Aorta (tissue), 5 donors: ENCODE measurements around the gene LSP1. TPM values are rescaled to one million over a fixed set of nuclear protein-coding genes. Genes with fewer than 3 reads are reported as not detected.

ENCODE experiments used
- ATAC-seq: fragments of 200-7000 bp; cut with Tn5 transposase; one replicate; pipeline ENCODE4 v1.9.1; 2022; ENCODE audit warnings: moderate library complexity; ENCODE audit not compliant: low FRiP score
- DNase-seq, 2 donors: peaks; one replicate each; pipeline ENCODE4 v3.0.0-alpha.2; 2020
- H3K27ac ChIP-seq, 2 donors: one replicate each; pipeline ENCODE4 v1.5.1; 2013; ENCODE audit warnings: low read length in 2 of 2, mild to moderate bottlenecking in 2 of 2, moderate library complexity in 2 of 2, control low read depth in 1 of 2, inconsistent platforms in 1 of 2, low read depth in 1 of 2
- H3K27me3 ChIP-seq, 2 donors: one replicate each; pipeline ENCODE4 v1.6.1; 2013; ENCODE audit warnings: control low read depth in 1 of 2, low read length in 1 of 2, mild to moderate bottlenecking in 1 of 2, moderate library complexity in 1 of 2; ENCODE audit not compliant: insufficient read depth in 2 of 2, control insufficient read depth in 1 of 2
- H3K36me3 ChIP-seq, 2 donors: one replicate each; pipeline ENCODE4 v1.6.1; 2013; ENCODE audit warnings: control low read depth in 1 of 2, low read length in 1 of 2, mild to moderate bottlenecking in 1 of 2; ENCODE audit not compliant: insufficient read depth in 2 of 2, control insufficient read depth in 1 of 2
- H3K4me1 ChIP-seq, 2 donors: one replicate each; pipeline ENCODE4 v1.6.1; 2013; ENCODE audit warnings: low read length in 2 of 2, control low read depth in 1 of 2, mild to moderate bottlenecking in 1 of 2, moderate library complexity in 1 of 2; ENCODE audit not compliant: insufficient read depth in 2 of 2, control insufficient read depth in 1 of 2
- H3K4me3 ChIP-seq, 2 donors: one replicate each; pipeline ENCODE4 v1.5.1; 2013; ENCODE audit warnings: low read length in 2 of 2, control low read depth in 1 of 2, mild to moderate bottlenecking in 1 of 2
- H3K9me3 ChIP-seq: one replicate; pipeline ENCODE4 v1.6.1; 2013; ENCODE audit warnings: mild to moderate bottlenecking, low read length; ENCODE audit not compliant: control insufficient read depth
- WGBS, 2 donors: extraction: QIAGEN DNeasy Blood & Tissue Kit; methylation state at CpG; one replicate each; pipeline ENCODE4 v1.1.7; 2013; 5-methylcytosine and 5-hydroxymethylcytosine counted together
- intact Hi-C, 2 donors: fragments of 100-400 bp; cut with DNase I; formaldehyde crosslinking; loops; one replicate each; pipeline versions ENCODE4 v1.14.2 to v1.15.0; 2022
- polyA plus RNA-seq, 2 donors: library from polyadenylated mRNA; stranded (reverse); fragments of 200-250 nt; gene quantifications; one replicate each; pipeline ENCODE4 v1.2.3, GENCODE V29; 2013
- total RNA-seq, 2 donors: library from RNA; stranded (reverse); fragmentation: NEBNext Ultra II Directional; extraction: Animal tissue kit (Norgen Biotek cat#: 25700); gene quantifications; one replicate each; pipeline ENCODE4 v1.2.1, GENCODE V29; 2021
- donor health status: healthy with polysubstance abuse.
- donor health status: Bipolar disorder and iron deficiency.
- donor health status: DM: no; HTN: no; CAD: no.
- donor health status: DM: no; HTN: no; CAD: no.
- donor health status: DM: yes; HTN: yes; CAD: no.

Gene LSP1
- total and polyA plus RNA-seq, 4 donors: 12.0 to 128 (median 42.8) TPM

GRCh38 chr11:1856306-1857005 lies 3.6 kb downstream of the LSP1 start:
- H3K27ac ChIP-seq: no peak overlapping the region
- H3K36me3 ChIP-seq: no peaks in the 10 kb centered on the region
- no peaks in the 10 kb centered on the region for H3K27me3 ChIP-seq
- intact Hi-C loops: no loop called here
- no peaks in the 10 kb centered on the region for H3K9me3 ChIP-seq
- DNase-seq (no peak), ATAC-seq (no peak)
- WGBS, 2 donors: 95% methylated on average over 13 of the region's 13 CpGs
- no peaks in the 10 kb centered on the region for H3K4me1 ChIP-seq
- no peak overlapping the region for H3K4me3 ChIP-seq

- Histone ChIP-seq H3K9me3 (no peaks in the 10 kb centered on the region), H3K4me3 (no peak overlapping the region), H3K4me1 (no peaks in the 10 kb centered on the region), H3K27ac (no peak overlapping the region), H3K36me3 (no peaks in the 10 kb centered on the region), H3K27me3 (no peaks in the 10 kb centered on the region)
- no peak for ATAC-seq
- no peak for DNase-seq
- WGBS, 2 donors: 91 to 95% methylated on average over 11 of the region's 11 CpGs
- intact Hi-C loops: no loop called here
Measured at GRCh38 chr11:1857064-1857463, 4.2 kb downstream of the LSP1 start.

GRCh38 chr11:1858154-1858553 lies 5.3 kb downstream of the LSP1 start:
- Histone ChIP-seq H3K27ac (no peak overlapping the region), H3K9me3 (no peaks in the 10 kb centered on the region), H3K4me1 (no peaks in the 10 kb centered on the region), H3K27me3 (no peaks in the 10 kb centered on the region), H3K36me3 (no peaks in the 10 kb centered on the region), H3K4me3 (no peak overlapping the region)
- intact Hi-C loops: no loop called here
- 90 to 94% methylated on average over 9 of the region's 9 CpGs for WGBS, 2 donors
- ATAC-seq: no peak
- no peak for DNase-seq

GRCh38 chr11:1858576-1858975 lies 5.7 kb downstream of the LSP1 start:
- Histone ChIP-seq H3K4me1 (no peaks in the 10 kb centered on the region), H3K27ac (no peak overlapping the region), H3K36me3 (no peaks in the 10 kb centered on the region), H3K27me3 (no peaks in the 10 kb centered on the region), H3K9me3 (no peaks in the 10 kb centered on the region), H3K4me3 (no peak overlapping the region)
- DNase-seq (no peak), ATAC-seq (no peak)
- intact Hi-C loops: no loop called here
- 82 to 93% methylated on average over 7 of the region's 7 CpGs for WGBS, 2 donors

GRCh38 chr11:1859004-1859403 lies 6.1 kb downstream of the LSP1 start:
- ATAC-seq: no peak
- Histone ChIP-seq H3K4me1 (no peaks in the 10 kb centered on the region), H3K27ac (no peak overlapping the region), H3K4me3 (no peak overlapping the region), H3K36me3 (no peaks in the 10 kb centered on the region), H3K27me3 (no peaks in the 10 kb centered on the region), H3K9me3 (no peaks in the 10 kb centered on the region)
- WGBS, 2 donors: 86% methylated on average over 4 of the region's 4 CpGs
- intact Hi-C loops: no loop called here
- DNase-seq: no peak

- Histone ChIP-seq H3K4me1 (peaks cover 0 to 3% of the 10 kb centered on the region in 2 donors), H3K4me3 (no peak overlapping the region), H3K9me3 (no peaks in the 10 kb centered on the region), H3K27me3 (no peaks in the 10 kb centered on the region), H3K36me3 (no peaks in the 10 kb centered on the region), H3K27ac (no peak overlapping the region)
- no peak for DNase-seq
- ATAC-seq: no peak
- 97 to 98% methylated on average over 1 of the region's 1 CpG for WGBS, 2 donors
- intact Hi-C loops: no loop called here
Measured at GRCh38 chr11:1860108-1860507, 7.2 kb downstream of the LSP1 start.

- Histone ChIP-seq H3K4me1 (peaks cover 0 to 3% of the 10 kb centered on the region in 2 donors), H3K36me3 (no peaks in the 10 kb centered on the region), H3K9me3 (no peaks in the 10 kb centered on the region), H3K27me3 (no peaks in the 10 kb centered on the region), H3K4me3 (no peak overlapping the region), H3K27ac (no peak overlapping the region)
- intact Hi-C loops: no loop called here
- DNase-seq: no peak
- 90 to 98% methylated on average over 4 of the region's 4 CpGs for whole genome bisulfite sequencing, 2 donors
- no peak for ATAC-seq
Measured at GRCh38 chr11:1861435-1862411, 8.8 kb downstream of the LSP1 start.

- H3K4me1 ChIP-seq: peaks cover 0 to 3% of the 10 kb centered on the region in 2 donors
- H3K27me3 ChIP-seq: no peaks in the 10 kb centered on the region
- H3K27ac ChIP-seq: peak overlapping the region in 1 of 2 donors; percentile 33
- no peaks in the 10 kb centered on the region for H3K9me3 ChIP-seq
- WGBS, 2 donors: 70 to 81% methylated on average over 14 of the region's 14 CpGs
- DNase-seq (peak in 1 of 2 donors; percentile 78), ATAC-seq (peak; percentile 8)
- intact Hi-C loops: no loop called here
- H3K4me3 ChIP-seq: no peak overlapping the region
- no peaks in the 10 kb centered on the region for H3K36me3 ChIP-seq
Measured at GRCh38 chr11:1862588-1863351, 9.9 kb downstream of the LSP1 start.
